Neural progenitor cell (in vitro differentiated cells): ENCODE data around the gene ACTRT2. TPM values are rescaled to one million over a fixed set of nuclear protein-coding genes. Genes with fewer than 3 reads are reported as not detected.

Experiments
- DNase-seq: peaks from one replicate; pipeline ENCODE4 v3.0.0-alpha.2; 2016; ENCODE audit warnings: low spot score
- H2AFZ ChIP-seq: fragments of 200-600 bp; sonication (generic); replicated peaks from 2 replicates; pipeline ENCODE4 v1.6.1; 2016; ENCODE audit warnings: antibody characterized with exemption
- H3F3A ChIP-seq: fragments of 200-600 bp; sonication (generic); 2 replicates; pipeline ENCODE4 v1.6.1; 2016; ENCODE audit warnings: antibody characterized with exemption, low read depth
- H3K27ac ChIP-seq: fragments of 200-600 bp; sonication (generic); 2 replicates; pipeline ENCODE4 v1.5.1; 2016; ENCODE audit warnings: mild to moderate bottlenecking
- H3K27me3 ChIP-seq: fragments of 200-600 bp; sonication (generic); 2 replicates; pipeline ENCODE4 v1.6.1; 2016; ENCODE audit warnings: mild to moderate bottlenecking, moderate library complexity
- H3K36me3 ChIP-seq: fragments of 200-600 bp; sonication (generic); 2 replicates; pipeline ENCODE4 v1.5.1; 2016
- H3K4me1 ChIP-seq: fragments of 200-600 bp; sonication (generic); 2 replicates; pipeline ENCODE4 v1.6.1; 2016; ENCODE audit warnings: mixed run types
- H3K4me2 ChIP-seq: fragments of 200-600 bp; sonication (generic); 2 replicates; pipeline ENCODE4 v1.6.1; 2016
- H3K4me3 ChIP-seq: fragments of 200-600 bp; sonication (generic); 2 replicates; pipeline ENCODE4 v1.5.1; 2016
- H3K79me2 ChIP-seq: fragments of 200-600 bp; sonication (generic); 2 replicates; pipeline ENCODE4 v1.6.1; 2016; ENCODE audit warnings: low read depth
- H3K9ac ChIP-seq: fragments of 200-600 bp; sonication (generic); 2 replicates; pipeline ENCODE4 v1.6.1; 2016
- H3K9me3 ChIP-seq: fragments of 200-600 bp; sonication (generic); 2 replicates; pipeline ENCODE4 v1.5.1; 2016; ENCODE audit warnings: low read depth
- H4K20me1 ChIP-seq: fragments of 200-600 bp; sonication (generic); 2 replicates; pipeline ENCODE4 v1.6.1; 2016; ENCODE audit warnings: low read depth
- H3K27ac Mint-ChIP-seq: 3 replicates; pipeline ENCODE4 v1.8.0; 2021; ENCODE audit warnings: mixed read lengths
- H3K27me3 Mint-ChIP-seq: 2 replicates; pipeline ENCODE4 v1.8.0; 2022; ENCODE audit warnings: low read depth, mild to moderate bottlenecking, inconsistent platforms, moderate library complexity, mixed read lengths; ENCODE audit not compliant: insufficient read depth
- H3K36me3 Mint-ChIP-seq: 3 replicates; pipeline ENCODE4 v1.8.0; 2021; ENCODE audit warnings: mixed read lengths
- H3K4me1 Mint-ChIP-seq: 3 replicates; pipeline ENCODE4 v1.8.0; 2021; ENCODE audit warnings: mixed read lengths
- H3K4me3 Mint-ChIP-seq: 3 replicates; pipeline ENCODE4 v1.8.0; 2021; ENCODE audit warnings: mild to moderate bottlenecking, moderate library complexity, mixed read lengths
- H3K9me3 Mint-ChIP-seq: 3 replicates; pipeline ENCODE4 v1.8.0; 2020; ENCODE audit warnings: mixed read lengths
- EZH2 ChIP-seq: fragments of 200-600 bp; sonication (generic); IDR thresholded peaks from 2 replicates; pipeline ENCODE4 v1.6.1; 2017; ENCODE audit warnings: antibody characterized with exemption, mild to moderate bottlenecking, moderate library complexity
- EZH2phosphoT487 ChIP-seq: fragments of 200-600 bp; sonication (generic); IDR thresholded peaks from 2 replicates; pipeline ENCODE4 v1.6.1; 2017; ENCODE audit warnings: antibody characterized with exemption
- total RNA-seq: library from RNA; depleted of rRNA; stranded (reverse); fragments of >200 nt; gene quantifications from 2 replicates; pipeline ENCODE4 v1.2.3, GENCODE V29; 2015; ENCODE audit warnings: low replicate concordance
- TF ChIP-seq, protein P1 (sequence below): fragments of 200-600 bp; sonication (generic); IDR thresholded peaks from 2 replicates; pipeline ENCODE4 v1.5.1; 2017; ENCODE audit warnings: antibody characterized with exemption, mild to moderate bottlenecking

The ACTRT2 gene
- total RNA-seq, 1 donor from 2014 or later, result not detected

DNA sequence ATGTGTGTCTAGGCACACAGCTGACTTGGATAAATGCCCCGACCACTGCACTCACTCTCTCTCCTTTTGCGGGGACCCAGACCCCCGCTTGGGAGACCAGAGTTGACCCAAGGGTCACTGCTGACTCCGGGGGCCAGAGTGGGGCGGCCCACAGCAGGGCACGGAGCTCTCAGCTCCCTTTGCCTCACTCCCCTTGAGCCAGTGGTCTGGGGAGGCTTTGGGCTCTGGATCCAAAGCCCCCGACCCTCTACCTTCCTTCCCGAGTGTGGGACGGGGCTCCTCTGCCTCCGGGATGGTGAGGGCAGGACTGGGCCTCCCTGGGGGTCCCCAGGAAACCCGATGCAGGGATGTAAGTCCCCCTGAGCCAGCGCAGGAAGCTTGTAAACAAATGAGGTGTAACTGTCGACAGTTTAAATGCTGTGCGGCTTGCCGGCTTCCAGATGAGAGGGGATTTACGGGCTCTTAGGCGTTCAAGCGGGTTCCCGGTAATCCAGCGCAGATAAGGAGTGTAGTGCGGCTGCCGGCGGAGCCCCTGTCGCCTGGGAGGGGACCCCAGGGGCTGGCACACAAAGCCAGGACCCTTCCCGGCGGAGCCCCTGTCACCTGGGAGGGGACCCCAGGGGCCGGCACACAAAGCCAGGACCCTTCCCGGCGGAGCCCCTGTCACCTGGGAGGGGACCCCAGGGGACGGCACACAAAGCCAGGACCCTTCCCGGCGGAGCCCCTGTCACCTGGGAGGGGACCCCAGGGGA, 7.4 kb downstream of the ACTRT2 start:
- no peaks in the 10 kb centered on the region for H3K79me2 ChIP-seq
- H2AFZ ChIP-seq, result no peak overlapping the region
- no peaks in the 10 kb centered on the region for H3K36me3 ChIP-seq
- H3K27me3 Mint-ChIP-seq, result peaks cover 5% of the 10 kb centered on the region
- DNase-seq, result no peak
- TF ChIP-seq EZH2phosphoT487, result no peak
- no peak overlapping the region for H3K4me3 ChIP-seq
- no peaks in the 10 kb centered on the region for H3F3A ChIP-seq
- no peaks in the 10 kb centered on the region for H4K20me1 ChIP-seq
- no peak overlapping the region for H3K9ac ChIP-seq
- no peaks in the 10 kb centered on the region for H3K4me1 Mint-ChIP-seq
- H3K36me3 Mint-ChIP-seq, result no peaks in the 10 kb centered on the region
- no peaks in the 10 kb centered on the region for H3K27me3 ChIP-seq
- H3K9me3 Mint-ChIP-seq, result no peaks in the 10 kb centered on the region
- no peak overlapping the region for H3K27ac Mint-ChIP-seq
- no peak overlapping the region for H3K27ac ChIP-seq
- no peak overlapping the region for H3K4me2 ChIP-seq
- H3K4me1 ChIP-seq, result no peaks in the 10 kb centered on the region
- no peak overlapping the region for H3K4me3 Mint-ChIP-seq
- H3K9me3 ChIP-seq, result no peaks in the 10 kb centered on the region

DNA sequence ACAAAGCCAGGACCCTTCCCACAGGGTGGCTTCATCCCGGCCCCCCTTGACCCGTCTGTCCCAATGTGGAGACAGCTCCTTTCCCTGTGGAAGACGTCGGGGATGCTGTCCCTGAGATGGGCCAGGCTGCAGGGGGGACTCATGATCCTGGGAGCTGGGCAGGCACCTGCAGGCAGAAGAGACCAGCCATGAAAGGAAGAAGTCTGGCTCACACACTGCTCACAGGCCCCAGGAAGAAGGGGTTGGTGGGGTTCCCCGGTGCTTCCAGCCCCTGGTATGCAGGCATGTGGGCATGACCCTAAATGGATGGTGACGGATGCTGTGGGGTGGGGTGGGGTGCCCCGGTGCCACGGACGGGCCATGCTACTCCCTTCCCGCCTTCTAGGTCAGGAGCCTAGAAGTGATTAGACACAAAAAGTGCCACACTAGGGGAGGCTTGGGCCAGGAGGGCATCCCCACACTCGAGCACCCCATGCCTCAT, 8.3 kb downstream of the ACTRT2 start:
- H3K9me3 ChIP-seq, result no peaks in the 10 kb centered on the region
- no peak overlapping the region for H2AFZ ChIP-seq
- no peak overlapping the region for H3K27ac ChIP-seq
- no peak overlapping the region for H3K9ac ChIP-seq
- Mint-ChIP-seq H3K4me3 (no peak overlapping the region), H3K27ac (no peak overlapping the region), H3K9me3 (no peaks in the 10 kb centered on the region), H3K36me3 (no peaks in the 10 kb centered on the region), H3K4me1 (peaks cover 3% of the 10 kb centered on the region), H3K27me3 (peaks cover 3% of the 10 kb centered on the region)
- no peaks in the 10 kb centered on the region for H3K27me3 ChIP-seq
- TF ChIP-seq EZH2phosphoT487 (no peak), EZH2 (no peak)
- TF ChIP-seq, protein P1, sequence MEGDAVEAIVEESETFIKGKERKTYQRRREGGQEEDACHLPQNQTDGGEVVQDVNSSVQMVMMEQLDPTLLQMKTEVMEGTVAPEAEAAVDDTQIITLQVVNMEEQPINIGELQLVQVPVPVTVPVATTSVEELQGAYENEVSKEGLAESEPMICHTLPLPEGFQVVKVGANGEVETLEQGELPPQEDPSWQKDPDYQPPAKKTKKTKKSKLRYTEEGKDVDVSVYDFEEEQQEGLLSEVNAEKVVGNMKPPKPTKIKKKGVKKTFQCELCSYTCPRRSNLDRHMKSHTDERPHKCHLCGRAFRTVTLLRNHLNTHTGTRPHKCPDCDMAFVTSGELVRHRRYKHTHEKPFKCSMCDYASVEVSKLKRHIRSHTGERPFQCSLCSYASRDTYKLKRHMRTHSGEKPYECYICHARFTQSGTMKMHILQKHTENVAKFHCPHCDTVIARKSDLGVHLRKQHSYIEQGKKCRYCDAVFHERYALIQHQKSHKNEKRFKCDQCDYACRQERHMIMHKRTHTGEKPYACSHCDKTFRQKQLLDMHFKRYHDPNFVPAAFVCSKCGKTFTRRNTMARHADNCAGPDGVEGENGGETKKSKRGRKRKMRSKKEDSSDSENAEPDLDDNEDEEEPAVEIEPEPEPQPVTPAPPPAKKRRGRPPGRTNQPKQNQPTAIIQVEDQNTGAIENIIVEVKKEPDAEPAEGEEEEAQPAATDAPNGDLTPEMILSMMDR, result no peak
- H3K4me1 ChIP-seq, result no peaks in the 10 kb centered on the region
- H3K4me3 ChIP-seq, result no peak overlapping the region
- H3K79me2 ChIP-seq, result no peaks in the 10 kb centered on the region
- H3K36me3 ChIP-seq, result no peaks in the 10 kb centered on the region
- no peak overlapping the region for H3K4me2 ChIP-seq
- no peaks in the 10 kb centered on the region for H3F3A ChIP-seq
- no peaks in the 10 kb centered on the region for H4K20me1 ChIP-seq
- DNase-seq, result no peak

DNA sequence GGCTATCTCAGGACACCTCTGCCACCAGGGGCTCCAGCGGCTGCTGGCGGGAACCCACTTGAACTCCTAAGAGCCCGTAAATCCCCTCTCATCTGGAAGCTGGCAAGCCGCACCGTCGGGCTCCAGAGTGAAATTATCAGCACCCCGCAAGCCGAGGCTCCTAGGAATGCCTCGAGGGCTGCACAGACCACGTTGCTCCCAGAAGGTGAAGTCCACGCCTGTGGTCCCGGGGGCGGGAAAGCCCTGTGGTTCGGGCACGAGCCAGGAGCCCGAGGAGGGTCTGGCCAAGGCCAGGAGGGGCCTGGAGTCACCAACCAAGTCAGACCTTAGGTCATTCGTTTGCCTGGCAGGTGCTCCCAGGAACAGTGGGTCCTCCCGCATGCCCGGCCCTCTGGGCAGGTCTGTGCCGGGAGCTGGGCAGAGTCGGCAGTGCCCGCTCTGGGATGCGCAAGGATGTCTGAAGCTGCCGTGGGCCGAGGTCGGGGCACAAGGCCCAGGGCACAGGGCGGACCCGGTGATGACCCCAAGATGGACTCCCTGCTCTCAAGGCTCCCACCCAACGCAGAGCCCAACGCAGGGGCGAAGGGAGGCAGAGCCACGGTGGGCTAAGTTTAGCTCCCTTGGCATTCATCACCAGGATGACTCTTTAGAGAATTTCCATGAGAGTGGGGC, 8.9 kb downstream of the ACTRT2 start:
- no peaks in the 10 kb centered on the region for H3K9me3 Mint-ChIP-seq
- no peak overlapping the region for H3K4me2 ChIP-seq
- no peaks in the 10 kb centered on the region for H3K36me3 ChIP-seq
- H3K27me3 Mint-ChIP-seq, result peaks cover 2% of the 10 kb centered on the region
- no peaks in the 10 kb centered on the region for H3K4me1 ChIP-seq
- no peak overlapping the region for H3K4me3 ChIP-seq
- DNase-seq, result no peak
- H4K20me1 ChIP-seq, result no peaks in the 10 kb centered on the region
- H3K27ac Mint-ChIP-seq, result no peak overlapping the region
- peaks cover 3% of the 10 kb centered on the region for H3K4me1 Mint-ChIP-seq
- no peak overlapping the region for H2AFZ ChIP-seq
- no peaks in the 10 kb centered on the region for H3K79me2 ChIP-seq
- H3K36me3 Mint-ChIP-seq, result no peaks in the 10 kb centered on the region
- no peak overlapping the region for H3K9ac ChIP-seq
- no peak overlapping the region for H3K27ac ChIP-seq
- no peak overlapping the region for H3K4me3 Mint-ChIP-seq
- no peaks in the 10 kb centered on the region for H3F3A ChIP-seq
- H3K27me3 ChIP-seq, result no peaks in the 10 kb centered on the region
- TF ChIP-seq EZH2 (no peak), EZH2phosphoT487 (no peak)
- TF ChIP-seq, protein P1, result no peak
- no peaks in the 10 kb centered on the region for H3K9me3 ChIP-seq
